A204.1 (cell line): ENCODE results near the gene PPP2R5C.

ENCODE experiments used
- FAIRE-seq: peaks from 2 replicates; lab custom pipeline; 2012; peaks lifted over from hg19 to GRCh38; lab: Jason Lieb, UNC

PPP2R5C gene

GRCh38 chr14:101950516-101951215 lies 189.2 kb downstream of the PPP2R5C start:
- FAIRE-seq: no peak

GRCh38 chr14:101953151-101953550 lies 191.6 kb downstream of the PPP2R5C start:
- FAIRE-seq: no peak

- FAIRE-seq: no peak
Observed at GRCh38 chr14:101954501-101954900, 193.0 kb downstream of the PPP2R5C start.

- FAIRE-seq: no peak
Observed at GRCh38 chr14:101955695-101956161, 194.2 kb downstream of the PPP2R5C start.

GRCh38 chr14:101956179-101956885 lies 194.8 kb downstream of the PPP2R5C start:
- FAIRE-seq: no peak

GRCh38 chr14:101957406-101958234 lies 196.1 kb downstream of the PPP2R5C start:
- no peak for FAIRE-seq

- FAIRE-seq: no peak
Observed at GRCh38 chr14:101958418-101959180, 197.1 kb downstream of the PPP2R5C start.

- FAIRE-seq: no peak
Observed at GRCh38 chr14:101959277-101959676, 197.8 kb downstream of the PPP2R5C start.

- no peak for FAIRE-seq
Observed at GRCh38 chr14:101960225-101960624, 198.7 kb downstream of the PPP2R5C start.

GRCh38 chr14:101961011-101961721 lies 199.7 kb downstream of the PPP2R5C start:
- FAIRE-seq: no peak

GRCh38 chr14:101961746-101962502 lies 200.4 kb downstream of the PPP2R5C start:
- FAIRE-seq: no peak

GRCh38 chr14:101962503-101962874 lies 201.0 kb downstream of the PPP2R5C start:
- FAIRE-seq: no peak

- FAIRE-seq: no peak
Observed at GRCh38 chr14:101963052-101963451, 201.5 kb downstream of the PPP2R5C start.

GRCh38 chr14:101963656-101964296 lies 202.3 kb downstream of the PPP2R5C start:
- no peak for FAIRE-seq

- no peak for FAIRE-seq
Observed at GRCh38 chr14:101964297-101965180, 203.0 kb downstream of the PPP2R5C start, which contains the start of gene DYNC1H1. Gene DYNC1H1 (plus strand): TSS chr14:101964573. CDS start chr14:101964692, 119 bp downstream.

GRCh38 chr14:101965181-101965544 lies 203.7 kb downstream of the PPP2R5C start:
- FAIRE-seq: no peak

- FAIRE-seq: no peak
Observed at GRCh38 chr14:101965770-101966722, 204.5 kb downstream of the PPP2R5C start.

GRCh38 chr14:101966742-101967141 lies 205.2 kb downstream of the PPP2R5C start:
- FAIRE-seq: no peak
